ENCODE data around the gene CHCHD3. TPM values are rescaled to one million over a fixed set of nuclear protein-coding genes. Genes with fewer than 3 reads are reported as not detected.

Gene CHCHD3
- total and polyA plus RNA-seq, 9 of the 15 experiments (the other 6 are each of a cell fraction or from before 2014, with no cell fraction given), result 66.2 to 279 (median 204) TPM

- Histone ChIP-seq H3K4me1 (replicated peaks in 1 of 2; ENCODE audit: control insufficient read depth in 2 of 2, insufficient read depth in 2 of 2, low read length in 2 of 2) (no peaks in the 10 kb centered on the region), H3K9me3 (replicated peaks; ENCODE audit: control insufficient read depth, insufficient read depth, low read depth, low read length) (no peaks in the 10 kb centered on the region), H2AFZ (ENCODE audit: low read depth, low read length) (no peak overlapping the region), H3K9ac (ENCODE audit: insufficient read depth in 1 of 2, low read depth in 2 of 2, low read length in 2 of 2) (no peak overlapping the region), H3K79me2 (ENCODE audit: control insufficient read depth, insufficient read depth, low read length) (no peaks in the 10 kb centered on the region), H3K36me3 (ENCODE audit: control insufficient read depth, insufficient read depth, low read length) (peaks cover 29% of the 10 kb centered on the region; the same call in 1 of the 3 replicates), H3K27ac (ENCODE audit: extremely low read depth, low read depth, low read length) (no peak overlapping the region), H3K27me3 (ENCODE audit: control insufficient read depth in 2 of 2, insufficient read depth in 2 of 2, low read length in 2 of 2) (no peaks in the 10 kb centered on the region), H4K20me1 (replicated peaks; ENCODE audit: control insufficient read depth, insufficient read depth, low read length) (no peaks in the 10 kb centered on the region), H3K9me1 (ENCODE audit: control insufficient read depth, insufficient read depth, low read length) (no peaks in the 10 kb centered on the region), H3K4me3 (no peak overlapping the region), H3K4me2 (ENCODE audit: insufficient read depth, low read length) (no peak overlapping the region)
- ChIA-PET POLR2A (interaction anchor here (1.2 kb wide), 1 partner anchor 67 kb away, joined by 3 read pairs; no protein-coding TSS in a partner anchor), CTCF (ENCODE audit: low intra/inter-chr PET ratio) (no interaction called here)
- WGBS (ENCODE audit: insufficient coverage, low coverage, missing lambda C conversion rate), result 73% methylated on average over 3 of the region's 3 CpGs
- ATAC-seq (no peak), FAIRE-seq (no peak), DNase-seq (ENCODE audit: extremely low read depth in 1 of 4, low spot score in 3 of 4) (no peak)
- no TSS peak for BruUV-seq (replicated peaks)
- TF ChIP-seq PBX2 (CRISPR knock-in tag; IDR thresholded peaks at IDR 0.05; ENCODE audit: low read depth) (no peak), PBX2 (tag; conservative IDR thresholded peaks at IDR 0.05; ENCODE audit: low read depth) (peak; percentile 83), GABPA (tag; conservative IDR thresholded peaks at IDR 0.05; ENCODE audit: low read depth) (no peak), MEIS2 (IDR thresholded peaks at IDR 0.05; ENCODE audit: partially characterized antibody) (peak; percentile 57)
- intact Hi-C loops (cut with micrococcal nuclease), result no loop called here
- in situ Hi-C loops (cut with MboI), result no loop called here
These were observed 243.6 kb downstream of the CHCHD3 start for GRCh38 chr7:132838313-132838712.

Data from K562 (cell line).